Endothelial cell of hepatic sinusoid (primary cell): Measurements from ENCODE around the gene OR1D5.
"Not testable (repeated sequence)": the region's sequence is repeated elsewhere in the genome, so short reads cannot be mapped to it uniquely, and the experiment has no call there.

Source experiments
- in situ Hi-C: cut with HindIII; loops from 2 replicates; pipeline ENCODE4 v1.10.0; 2017; ENCODE audit warnings: low sequenced_read_pairs

The OR1D5 gene

GRCh38 chr17:3032258-3033247 lies 30.9 kb downstream of the OR1D5 start:
- in situ Hi-C loops = no loop called here

DNA sequence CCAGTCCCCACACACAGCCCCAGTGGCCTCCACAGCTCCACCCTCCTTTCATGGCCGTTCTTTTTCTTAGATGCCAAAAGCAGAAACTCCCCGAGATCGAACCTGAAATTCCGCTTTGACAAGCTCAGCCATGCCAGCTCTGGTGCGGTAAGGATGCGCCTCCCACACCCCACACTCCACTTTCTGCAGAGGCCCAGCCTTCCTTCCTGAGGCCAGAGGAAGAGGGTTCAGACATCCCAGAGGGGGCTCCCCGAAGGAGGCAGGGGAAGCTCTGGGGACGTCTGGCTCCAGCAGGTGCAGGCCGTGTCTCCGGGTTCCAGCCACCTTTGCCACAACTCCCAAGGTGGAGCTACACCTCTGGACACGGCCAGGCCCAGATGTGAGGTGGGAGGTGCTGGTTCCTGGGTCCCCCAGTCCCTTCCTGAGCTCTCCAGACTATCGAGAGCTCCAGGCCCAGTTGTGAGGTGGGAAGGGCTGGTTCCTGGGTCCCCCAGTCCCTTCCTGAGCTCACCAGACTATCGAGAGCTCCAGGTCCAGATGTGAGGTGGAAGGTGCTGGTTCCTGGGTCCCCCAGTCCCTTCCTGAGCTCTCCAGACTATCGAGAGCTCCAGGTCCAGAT lies 32.4 kb downstream of the OR1D5 start:
- in situ Hi-C loops = not testable (repeated sequence)

DNA sequence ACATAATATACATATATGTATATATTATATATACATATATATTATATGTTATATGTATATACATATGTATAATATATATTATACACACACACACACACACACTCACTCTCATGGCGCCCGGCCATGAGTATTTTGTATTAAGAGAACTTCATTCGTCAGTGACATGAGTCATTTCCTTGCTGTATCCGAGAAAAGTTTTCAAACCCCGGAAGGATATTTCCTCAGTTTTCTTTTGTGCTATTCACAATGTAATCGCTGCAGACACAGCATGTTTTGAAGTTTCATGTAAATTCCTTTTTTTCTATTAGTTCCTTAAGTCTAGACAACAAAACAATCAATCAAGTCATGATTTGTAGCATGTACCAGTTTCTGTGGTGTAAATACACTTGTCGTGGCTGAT lies 33.3 kb downstream of the OR1D5 start:
- in situ Hi-C loops = no loop called here

- in situ Hi-C loops = no loop called here
Measured at GRCh38 chr17:3029213-3029913, 34.0 kb downstream of the OR1D5 start.

DNA sequence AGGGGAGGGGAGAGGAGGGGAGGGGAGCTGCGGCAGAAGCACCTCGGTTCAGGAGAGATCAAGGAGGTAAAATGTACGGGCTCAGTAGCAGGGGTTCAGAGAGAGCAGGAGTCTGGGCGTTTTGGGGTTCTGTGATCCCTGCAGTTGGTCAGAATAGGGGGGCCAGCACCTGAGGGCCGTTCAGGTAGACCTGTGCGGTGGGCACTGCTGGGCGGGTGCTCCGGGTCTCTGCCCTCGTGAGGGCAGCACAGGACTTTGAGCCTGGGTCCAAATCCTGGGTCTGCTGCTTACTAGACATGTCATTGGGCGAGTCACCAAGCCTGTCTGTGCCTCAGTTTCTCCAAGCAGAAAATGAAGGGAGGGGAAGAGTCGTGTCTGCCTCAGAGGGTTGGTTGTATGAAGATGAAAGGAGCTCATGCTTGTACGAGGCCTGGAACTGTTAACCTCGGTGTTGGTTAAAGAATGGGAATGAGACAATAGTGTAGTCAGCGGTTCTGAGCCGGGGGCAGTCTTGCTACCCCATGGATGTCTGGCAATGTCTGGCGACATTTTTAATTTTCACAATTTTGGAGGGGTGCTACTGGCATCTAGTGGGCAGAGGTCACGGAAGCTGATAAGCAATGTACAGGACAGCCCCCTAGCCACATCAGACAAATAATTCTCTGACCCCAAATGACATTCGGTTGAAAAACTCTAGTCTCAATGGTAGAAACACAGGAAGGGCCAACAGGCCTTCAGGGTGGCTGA lies 35.4 kb downstream of the OR1D5 start:
- in situ Hi-C loops = no loop called here

GRCh38 chr17:3026856-3027751 lies 36.3 kb downstream of the OR1D5 start:
- in situ Hi-C loops = no loop called here

DNA sequence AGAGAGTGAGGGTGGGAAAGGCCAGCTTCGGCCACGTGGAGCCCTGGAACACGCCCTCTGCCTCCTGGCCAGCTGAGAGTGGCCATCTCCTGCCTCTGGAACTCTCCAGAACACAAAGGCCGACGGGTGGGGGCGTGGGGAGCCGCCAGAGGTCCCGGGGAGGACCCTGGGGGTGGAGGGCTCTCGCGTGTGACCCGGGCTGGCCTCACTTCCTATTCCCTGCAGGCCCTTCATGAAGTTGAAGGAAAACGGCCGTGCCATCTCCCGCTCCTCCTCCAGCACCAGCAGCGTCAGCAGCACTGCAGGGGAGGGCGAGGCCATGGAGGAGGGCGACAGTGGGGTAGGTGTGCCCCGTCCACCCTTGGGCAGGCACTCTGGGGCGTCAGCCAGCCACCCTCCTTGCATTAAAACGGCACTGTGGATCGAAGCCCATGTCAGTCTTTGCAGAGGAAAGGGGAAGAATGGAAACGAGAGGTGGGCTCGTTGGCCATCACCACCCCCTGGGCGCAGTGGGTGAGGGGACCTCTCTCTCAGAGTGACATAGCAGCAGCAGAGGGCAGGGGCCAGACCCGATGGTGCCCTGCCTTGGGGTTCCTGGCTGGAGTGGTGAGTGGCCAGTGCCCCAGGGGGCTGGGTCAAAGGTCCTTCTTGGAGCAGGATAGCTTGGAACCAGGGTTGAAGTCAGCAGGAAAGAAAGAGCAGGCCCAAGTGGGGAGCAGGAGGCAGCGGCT lies 37.1 kb downstream of the OR1D5 start:
- in situ Hi-C loops = no loop called here

GRCh38 chr17:3025421-3026124 lies 37.8 kb downstream of the OR1D5 start:
- in situ Hi-C loops = no loop called here

DNA sequence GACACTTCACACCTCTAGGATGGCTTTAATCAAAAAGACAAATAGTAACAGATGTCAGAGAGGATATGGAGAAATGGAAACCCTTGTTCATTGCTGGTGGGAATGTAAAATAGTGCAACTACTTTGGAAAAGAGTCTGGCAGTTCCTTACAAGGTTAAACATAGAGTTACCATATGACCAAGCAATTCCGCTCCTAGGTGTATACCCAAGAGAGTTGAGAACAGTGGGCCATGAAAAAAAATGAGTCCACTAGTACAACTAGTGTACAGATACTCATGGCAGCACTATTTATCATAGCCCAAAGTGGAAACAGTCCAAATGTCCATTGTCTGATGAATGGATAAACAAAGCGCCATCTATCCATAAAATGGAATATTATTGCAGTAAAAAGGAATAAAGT lies 39.1 kb downstream of the OR1D5 start:
- in situ Hi-C loops = no loop called here

- in situ Hi-C loops = no loop called here
Measured at GRCh38 chr17:3022197-3022596, 41.2 kb downstream of the OR1D5 start.

GRCh38 chr17:3020381-3020780 lies 43.0 kb downstream of the OR1D5 start:
- in situ Hi-C loops = no loop called here

GRCh38 chr17:3019761-3020160 lies 43.6 kb downstream of the OR1D5 start:
- in situ Hi-C loops = loop anchor here (5.0 kb wide), 1 partner anchor 167 kb away; no protein-coding TSS in a partner anchor

DNA sequence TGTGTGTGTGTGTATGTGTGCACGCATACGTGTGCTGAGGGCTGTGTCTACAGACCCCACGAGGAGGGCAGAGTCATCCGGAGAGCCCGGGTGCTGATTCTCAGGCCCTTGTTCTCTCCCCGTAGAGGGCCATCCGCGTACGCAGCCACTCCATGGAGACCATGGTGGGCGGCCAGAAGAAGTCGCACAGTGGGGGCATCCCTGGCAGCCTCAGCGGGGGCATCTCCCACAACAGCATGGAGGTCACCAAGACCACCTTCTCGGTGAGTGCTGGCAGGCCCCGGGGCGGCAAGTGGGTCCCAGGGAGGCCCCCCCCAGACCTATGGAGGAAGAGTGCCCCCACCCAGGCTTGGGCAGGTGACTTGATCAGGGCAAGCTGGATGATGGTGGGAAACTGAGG lies 45.5 kb downstream of the OR1D5 start:
- in situ Hi-C loops = loop anchor here (5.0 kb wide), 1 partner anchor 166 kb away; no protein-coding TSS in a partner anchor

DNA sequence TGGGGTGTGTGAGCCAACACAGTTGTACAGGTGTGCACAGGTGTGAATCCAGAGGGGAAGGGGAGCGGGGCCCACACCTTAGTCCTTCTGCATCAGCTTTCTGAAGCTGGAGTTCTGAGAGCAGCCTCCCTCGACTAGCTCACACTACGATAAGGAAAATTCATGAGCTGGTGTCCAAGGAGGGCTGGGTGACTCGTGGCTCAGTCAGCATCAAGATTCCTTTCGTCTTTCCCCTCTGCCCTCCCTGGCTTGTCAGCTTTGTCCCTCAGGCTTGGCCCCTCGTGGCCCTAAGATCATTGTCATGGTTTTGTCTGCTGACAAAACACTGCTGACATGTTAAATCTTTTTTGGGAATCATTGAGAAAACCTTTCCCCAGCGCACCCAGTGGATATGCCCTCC lies 47.5 kb downstream of the OR1D5 start:
- in situ Hi-C loops = loop anchor here (5.0 kb wide), 1 partner anchor 164 kb away; no protein-coding TSS in a partner anchor

- in situ Hi-C loops = no loop called here
Measured at GRCh38 chr17:3012926-3013581, 50.4 kb downstream of the OR1D5 start.
